SIG-M5 (cell line): ENCODE results near the gene DDC.

Experiments used
- DNase-seq: peaks from one replicate; lab custom pipeline; 2025; lab: John Stamatoyannopoulos, UW

Gene DDC, protein sequence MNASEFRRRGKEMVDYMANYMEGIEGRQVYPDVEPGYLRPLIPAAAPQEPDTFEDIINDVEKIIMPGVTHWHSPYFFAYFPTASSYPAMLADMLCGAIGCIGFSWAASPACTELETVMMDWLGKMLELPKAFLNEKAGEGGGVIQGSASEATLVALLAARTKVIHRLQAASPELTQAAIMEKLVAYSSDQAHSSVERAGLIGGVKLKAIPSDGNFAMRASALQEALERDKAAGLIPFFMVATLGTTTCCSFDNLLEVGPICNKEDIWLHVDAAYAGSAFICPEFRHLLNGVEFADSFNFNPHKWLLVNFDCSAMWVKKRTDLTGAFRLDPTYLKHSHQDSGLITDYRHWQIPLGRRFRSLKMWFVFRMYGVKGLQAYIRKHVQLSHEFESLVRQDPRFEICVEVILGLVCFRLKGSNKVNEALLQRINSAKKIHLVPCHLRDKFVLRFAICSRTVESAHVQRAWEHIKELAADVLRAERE

DNA sequence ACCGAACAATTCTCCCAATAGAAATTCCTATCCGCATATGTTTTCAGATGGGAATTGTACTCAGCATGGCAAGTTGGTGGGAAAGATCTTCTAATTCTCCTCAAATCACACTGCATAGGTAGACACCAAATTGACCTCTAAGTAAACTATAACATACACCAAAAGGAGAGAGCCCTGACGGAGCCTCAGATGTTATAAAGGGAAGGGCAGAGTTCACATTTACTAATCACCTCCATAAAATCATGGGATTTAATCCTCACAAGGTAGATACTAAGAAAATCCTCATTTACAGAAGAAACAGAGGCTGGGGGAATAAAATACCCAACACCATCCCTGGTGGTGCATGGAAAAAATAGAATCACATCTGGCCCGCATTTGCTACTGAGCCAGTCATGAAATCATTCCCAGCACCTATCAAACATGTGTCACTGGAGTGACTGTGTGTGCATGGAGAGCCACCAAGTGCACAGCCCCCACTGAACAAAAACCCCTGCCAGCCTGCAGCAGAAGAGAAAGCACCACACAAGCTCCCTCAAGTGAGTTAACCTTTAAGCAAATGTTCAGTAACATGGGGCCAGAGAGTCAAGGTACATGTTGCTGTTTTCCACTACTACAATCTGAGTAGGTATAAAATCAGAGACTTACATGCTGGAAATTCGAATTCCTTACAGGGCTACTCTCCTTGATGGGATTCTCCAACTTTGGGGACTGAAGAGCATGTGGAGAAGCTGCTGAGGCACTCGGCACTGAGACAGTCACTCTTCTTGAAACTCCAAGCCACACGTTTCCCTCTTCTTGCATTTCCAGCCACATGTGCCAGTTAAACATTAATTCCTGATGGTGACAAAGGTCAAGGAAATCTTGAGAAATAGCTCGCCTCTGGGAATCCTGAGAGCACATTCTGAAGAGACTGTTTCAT lies at the start of gene DDC:
DDC (minus strand) TSS at position 766 of the 919 bp plus-strand sequence. CDS start 21,320 bp downstream, outside the sequence.
- no peak for DNase-seq

DNA sequence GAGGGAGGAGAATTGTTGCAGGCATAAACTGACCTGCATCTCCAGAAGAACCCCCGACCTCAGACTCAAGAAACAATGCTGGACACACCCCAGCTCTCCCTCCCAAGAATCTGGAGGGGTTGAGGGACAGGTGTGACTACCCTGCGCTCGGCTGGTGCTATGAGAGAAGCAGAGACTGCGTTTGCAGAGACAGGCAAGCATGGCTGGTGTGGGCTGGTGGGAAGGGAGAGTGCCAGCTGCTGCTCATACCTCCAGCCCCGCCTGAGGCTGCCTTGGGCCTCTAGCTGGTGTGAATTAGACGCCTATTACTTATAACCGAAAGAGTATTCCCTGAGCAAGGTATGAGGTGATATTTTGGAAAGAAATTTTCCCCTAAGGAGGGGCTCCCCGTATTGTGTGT lies 48.3 kb upstream of the DDC start:
- no peak for DNase-seq

DNA sequence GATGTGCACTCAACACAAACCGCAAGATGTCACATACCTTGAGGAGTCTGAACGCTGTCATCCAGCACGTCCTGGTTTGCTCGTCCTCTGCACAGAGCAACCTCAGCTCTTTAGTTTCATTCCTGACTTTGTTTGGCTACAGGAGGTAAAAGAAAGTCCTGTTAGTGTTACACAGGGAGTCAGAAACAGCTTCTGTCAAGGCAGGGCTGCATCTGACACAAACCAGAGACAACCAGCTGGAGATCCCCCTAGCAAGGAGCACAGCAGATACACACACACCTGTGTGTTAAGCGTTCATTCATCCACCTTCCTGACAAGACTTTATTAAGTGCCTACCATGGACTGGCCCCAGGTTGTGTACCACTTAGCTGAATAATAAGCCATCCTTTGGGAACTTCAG lies 47.5 kb upstream of the DDC start:
- DNase-seq, result no peak

DNA sequence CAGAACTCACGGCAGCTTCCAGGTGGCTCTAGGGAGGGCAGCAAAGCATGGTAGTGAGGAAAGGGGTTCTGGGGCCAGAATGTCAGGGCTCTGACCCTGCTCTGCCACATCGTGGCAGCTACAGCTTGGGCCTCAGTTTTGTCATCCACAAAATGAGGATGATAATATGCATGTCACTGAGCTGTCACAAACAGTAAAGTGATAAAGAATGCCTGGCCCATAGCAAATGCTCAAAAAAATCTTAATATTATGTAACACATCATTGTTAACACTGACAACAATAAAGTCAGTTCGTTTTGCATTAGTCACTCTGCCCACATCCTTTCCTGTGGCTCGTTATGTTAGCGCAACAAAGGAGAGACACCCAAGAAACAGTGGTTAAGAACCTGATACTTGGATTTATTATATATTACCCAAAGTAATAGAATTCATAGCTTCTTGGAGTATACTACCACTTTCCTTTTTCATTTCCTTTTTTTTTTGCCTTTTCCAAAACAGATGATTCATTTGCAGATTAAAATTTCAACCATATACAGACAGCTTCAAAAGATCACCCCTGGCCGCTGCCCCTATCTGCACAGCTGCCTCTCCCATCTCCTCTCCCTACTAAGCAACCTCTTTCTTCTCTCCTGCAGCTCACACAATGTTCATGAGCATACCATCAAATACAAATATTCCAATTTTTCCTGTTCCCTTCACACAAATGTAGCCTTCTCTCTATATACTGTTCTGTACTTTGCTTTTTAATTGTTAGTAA lies 45.5 kb upstream of the DDC start:
- peak; percentile 69 for DNase-seq

DNA sequence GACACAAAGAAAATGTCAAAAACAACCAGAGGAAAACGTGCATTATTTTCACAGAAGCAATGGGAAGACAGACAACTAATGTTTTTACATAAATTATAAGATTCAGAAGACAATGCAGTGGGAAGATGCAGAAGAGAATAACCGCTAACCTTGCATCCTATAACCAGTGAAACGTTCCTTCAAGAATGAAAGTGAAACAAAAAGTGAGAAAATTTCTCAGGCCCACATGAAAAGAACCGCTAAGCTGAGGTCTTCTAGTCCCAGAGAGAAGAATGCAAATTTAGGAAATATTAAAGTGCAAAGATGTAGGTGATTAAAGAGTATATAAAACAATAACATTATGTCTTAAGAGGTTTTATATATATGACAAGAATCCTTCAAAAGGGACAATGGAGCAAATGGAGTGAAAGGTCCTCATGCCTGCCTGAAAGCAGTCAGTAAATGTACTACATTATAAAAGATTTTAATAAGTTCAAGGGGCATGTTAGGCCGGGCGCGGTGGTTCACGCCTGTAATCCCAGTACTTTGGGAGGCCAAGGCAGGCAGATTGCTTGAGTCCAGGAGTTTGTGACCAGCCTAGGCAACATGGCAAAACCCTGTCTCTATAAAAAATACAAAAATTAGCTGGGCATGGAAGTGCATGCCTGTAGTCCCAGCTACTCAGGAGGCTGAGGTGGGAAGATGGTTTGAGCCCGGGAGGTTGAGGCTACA lies 43.1 kb upstream of the DDC start:
- no peak for DNase-seq

DNA sequence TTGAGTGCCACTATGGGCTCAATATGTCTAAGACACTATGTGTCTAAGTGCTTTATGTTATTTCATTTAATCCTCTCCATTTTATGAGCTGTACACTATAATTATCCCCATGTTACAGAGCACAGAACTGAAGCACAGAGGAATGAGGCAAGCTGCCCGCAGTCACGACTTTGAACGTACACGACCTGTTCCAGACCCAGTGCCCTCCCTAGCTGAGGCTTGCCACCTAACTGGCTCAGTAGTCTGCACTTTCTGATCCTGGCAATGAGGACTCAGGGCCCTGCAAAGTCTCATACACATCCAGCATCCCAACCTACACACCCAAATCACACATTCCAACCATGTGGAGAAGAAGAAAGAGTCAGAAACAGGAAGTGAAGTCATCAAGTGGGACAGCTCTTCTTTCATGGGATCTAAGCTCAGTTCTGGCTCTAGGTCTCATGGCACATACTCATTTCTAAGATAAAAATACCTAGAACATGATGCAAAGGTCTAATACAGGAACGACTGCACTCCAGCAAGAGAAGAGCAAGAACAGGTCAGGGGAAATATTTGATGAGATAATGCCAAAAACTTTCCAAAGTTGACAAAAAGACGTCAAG lies 42.4 kb upstream of the DDC start:
- no peak for DNase-seq

DNA sequence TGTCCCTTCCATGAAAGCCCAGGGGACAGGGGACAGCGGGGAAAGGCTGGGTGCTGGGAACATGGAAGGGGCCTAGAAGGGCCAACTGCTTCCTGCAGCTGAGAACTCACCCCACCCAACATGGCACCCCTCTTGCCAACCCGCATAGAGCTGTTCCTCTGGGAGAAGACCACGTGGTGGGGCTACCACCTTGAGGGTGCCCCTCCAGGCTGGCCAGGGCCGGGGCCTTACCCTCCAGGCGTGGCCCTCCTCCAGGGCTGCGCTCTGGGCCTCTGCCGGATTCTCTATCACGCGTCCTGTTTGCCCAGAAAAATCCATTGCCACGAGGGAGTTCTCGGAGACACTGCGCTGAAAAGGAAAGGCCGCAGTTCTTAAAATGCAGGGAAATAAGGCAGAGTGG lies 39.9 kb upstream of the DDC start:
- no peak for DNase-seq

DNA sequence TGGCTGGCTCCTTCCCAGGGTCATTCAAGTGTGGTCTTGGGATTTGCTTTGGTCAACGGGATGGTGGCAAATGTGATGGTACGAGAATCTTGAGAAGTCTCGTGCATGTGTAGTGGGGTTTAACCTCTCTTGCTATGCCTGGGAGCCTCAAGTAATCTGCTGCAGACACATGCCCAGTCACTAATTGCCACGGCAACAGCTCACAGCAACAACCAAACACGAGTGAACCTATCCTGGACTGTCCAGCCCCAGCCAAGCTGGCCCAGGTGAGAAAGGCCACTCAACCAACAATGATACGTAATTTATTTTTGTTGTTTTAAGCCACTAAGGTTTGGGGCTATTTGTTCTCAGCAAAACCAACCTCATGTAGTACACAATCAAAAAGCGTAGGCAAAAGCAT lies 38.1 kb upstream of the DDC start:
- DNase-seq, result no peak

DNA sequence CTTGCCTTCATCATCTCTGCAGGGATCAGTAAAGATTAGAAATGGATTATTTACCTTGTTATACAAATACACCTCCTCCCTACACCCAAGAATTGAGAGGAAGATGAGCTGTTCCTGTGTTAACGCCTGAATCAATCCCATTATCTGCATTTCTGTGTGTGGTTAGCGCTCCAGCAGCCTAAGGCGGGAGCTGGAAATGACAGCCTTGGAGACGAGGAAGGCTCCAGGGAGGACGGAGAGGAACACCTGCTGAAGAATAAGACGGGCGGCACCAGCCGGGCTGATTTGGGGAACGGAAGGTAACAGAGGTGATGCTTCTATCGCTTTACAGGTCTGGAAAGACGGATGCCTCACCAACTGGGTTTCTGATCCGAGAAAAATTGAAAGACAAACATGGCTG lies 34.2 kb upstream of the DDC start:
- DNase-seq, result no peak

DNA sequence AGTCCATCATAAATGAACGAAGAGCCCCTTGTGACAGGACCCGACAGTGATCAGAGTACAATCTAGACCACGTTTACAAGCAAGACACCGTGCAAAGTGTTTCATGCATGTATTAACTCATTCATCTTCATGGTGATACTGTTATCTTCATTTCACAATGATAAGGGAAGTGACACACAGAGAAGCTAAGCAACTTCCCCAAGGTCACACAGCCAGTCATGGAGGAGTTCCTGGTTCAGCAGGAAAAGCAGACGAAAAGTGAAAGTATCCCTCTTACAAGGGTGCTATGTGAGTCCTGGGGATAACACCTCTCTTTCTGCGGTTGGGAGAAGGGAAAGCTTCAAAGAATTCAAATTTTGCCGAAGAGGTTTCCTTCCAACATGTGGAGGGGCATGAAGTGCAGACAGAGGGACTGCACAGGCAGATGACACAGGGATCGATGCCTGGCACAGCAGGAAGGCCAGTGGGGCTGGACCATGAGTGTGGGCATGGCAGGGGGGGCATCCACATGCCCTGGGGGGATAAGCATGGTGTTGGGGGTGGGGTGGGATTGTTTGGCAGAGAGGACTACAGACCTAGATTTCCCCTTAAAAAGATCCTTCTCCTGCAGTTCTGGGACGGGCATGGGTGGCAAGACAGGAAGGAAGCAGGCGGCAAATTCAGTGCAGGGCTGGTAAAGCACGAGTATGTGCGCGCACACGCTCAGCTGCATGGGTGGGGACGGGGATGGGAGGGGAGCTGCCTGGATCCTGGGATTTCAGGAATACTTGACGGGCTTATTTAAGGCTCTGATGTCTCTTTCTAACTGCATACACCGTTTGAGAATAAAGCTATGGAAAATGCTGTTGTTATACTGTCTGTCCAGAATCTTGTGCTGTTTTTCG lies 33.5 kb upstream of the DDC start:
- no peak for DNase-seq

DNA sequence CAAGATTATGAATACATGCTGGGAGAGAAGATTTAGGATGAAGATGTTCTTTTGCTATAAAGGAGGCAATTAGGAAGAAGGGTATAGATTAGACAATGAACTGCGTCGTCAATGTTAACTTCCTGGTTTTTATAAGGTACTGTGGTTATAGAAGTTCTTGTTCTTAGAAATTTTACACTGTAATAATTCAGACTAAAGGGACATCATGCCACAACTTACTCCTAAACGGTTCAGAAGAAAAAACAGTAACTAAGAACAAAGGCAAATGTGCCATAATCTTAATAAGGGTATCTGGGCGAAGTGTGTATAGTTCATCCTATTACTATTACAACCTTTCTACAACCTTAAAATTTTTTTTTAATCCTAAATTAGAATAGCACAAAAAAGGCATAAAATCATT lies 31.3 kb upstream of the DDC start:
- DNase-seq, result no peak

DNA sequence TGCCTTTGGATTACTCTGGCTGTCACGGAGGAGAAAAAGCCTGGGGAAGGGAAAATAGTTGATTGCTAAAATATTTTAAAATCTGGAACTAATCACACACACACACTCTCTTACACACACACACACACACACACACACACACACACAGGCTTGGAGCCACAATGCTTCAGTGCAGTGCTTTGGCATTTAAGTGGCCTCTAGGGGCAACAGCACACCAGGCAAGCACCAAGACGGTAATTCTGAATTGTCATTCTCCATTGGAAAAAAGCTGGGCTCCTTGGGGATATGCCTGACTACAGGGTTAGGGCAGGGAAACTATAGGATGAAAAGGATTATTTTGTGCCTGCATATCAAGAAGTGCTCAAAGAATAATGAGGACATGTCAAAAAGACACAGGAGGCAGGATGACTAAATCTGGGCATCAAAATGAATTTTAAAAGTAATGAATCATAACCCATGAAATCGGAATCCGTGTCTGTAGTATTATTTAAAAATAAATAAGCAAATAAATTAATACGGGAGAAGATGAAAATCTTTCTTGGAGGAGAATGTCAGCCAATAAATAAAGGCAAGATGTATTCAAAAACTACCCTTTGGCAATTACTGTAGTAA lies 30.4 kb upstream of the DDC start:
- no peak for DNase-seq

DNA sequence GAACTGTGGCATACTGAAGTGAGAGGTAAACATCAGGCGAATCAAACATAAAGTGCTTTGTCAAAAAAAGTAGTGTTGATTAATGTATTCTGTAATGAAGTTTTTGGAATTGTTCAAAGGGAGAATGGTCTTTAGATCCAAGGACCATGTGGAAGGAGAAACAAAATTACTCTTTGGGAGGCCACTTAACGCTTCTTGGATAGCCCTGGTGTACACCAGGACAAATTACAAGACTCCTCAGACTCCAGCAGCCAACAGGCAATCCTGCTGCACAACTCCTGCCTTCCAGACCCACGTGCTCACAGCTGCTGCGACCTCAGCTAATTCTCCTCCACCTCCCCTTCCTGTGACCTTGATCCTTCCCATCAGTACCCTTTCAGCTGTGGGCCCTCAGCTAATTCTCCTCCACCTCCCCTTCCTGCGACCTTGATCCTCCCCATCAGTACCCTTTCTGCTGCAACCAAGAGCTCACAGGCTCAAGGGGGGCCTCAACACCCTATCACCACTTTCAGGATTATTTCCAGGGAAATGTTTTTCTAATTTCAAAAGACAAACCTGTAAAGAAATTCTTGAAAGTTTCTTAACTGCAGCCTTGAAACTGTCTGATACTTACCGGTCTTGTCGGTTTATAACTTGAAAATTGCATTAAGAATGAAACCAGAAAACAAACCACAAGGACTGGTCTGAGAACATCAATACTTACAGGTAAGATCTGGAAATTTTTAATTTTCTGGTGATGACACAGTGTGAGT lies 29.7 kb upstream of the DDC start:
- no peak for DNase-seq

DNA sequence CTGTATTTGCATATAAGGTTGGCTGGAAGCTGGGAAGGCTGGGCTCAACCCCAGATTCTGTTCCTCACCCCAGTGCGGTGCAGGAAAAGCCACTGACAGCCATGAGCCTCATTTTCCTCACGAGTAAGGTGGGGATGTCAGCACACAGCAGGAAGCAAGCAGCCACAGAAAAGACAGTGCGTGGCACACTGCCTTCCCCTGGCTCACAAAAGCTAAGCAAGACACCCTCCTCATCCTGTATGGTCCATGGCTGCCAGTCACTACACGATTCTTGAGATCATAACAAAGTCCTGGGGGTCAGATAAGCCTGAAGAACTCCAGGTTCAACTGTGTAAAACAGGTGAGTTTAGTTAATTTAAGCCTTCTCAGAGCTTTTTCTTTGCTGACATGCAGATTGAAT lies 28.9 kb upstream of the DDC start:
- DNase-seq, result no peak

DNA sequence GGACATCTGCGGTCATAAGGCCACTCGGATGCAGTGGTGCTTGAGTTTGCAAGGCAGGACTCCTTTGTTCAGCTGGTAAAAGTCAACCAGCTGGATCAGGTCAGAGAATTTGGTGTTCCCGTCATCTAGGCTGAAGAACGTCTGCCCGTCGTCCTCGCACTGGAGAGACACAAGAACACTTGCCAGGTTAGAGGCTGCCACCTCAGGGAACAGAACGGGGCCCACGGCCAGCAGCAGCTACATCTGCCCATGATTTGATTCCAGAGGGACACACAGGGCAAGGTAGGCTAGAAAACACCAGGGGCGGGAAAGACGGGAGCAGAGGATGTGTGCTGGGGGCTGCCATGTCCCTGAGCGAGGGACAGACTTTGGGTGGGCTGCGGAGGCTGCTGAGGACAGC lies 27.7 kb upstream of the DDC start:
- DNase-seq, result no peak

DNA sequence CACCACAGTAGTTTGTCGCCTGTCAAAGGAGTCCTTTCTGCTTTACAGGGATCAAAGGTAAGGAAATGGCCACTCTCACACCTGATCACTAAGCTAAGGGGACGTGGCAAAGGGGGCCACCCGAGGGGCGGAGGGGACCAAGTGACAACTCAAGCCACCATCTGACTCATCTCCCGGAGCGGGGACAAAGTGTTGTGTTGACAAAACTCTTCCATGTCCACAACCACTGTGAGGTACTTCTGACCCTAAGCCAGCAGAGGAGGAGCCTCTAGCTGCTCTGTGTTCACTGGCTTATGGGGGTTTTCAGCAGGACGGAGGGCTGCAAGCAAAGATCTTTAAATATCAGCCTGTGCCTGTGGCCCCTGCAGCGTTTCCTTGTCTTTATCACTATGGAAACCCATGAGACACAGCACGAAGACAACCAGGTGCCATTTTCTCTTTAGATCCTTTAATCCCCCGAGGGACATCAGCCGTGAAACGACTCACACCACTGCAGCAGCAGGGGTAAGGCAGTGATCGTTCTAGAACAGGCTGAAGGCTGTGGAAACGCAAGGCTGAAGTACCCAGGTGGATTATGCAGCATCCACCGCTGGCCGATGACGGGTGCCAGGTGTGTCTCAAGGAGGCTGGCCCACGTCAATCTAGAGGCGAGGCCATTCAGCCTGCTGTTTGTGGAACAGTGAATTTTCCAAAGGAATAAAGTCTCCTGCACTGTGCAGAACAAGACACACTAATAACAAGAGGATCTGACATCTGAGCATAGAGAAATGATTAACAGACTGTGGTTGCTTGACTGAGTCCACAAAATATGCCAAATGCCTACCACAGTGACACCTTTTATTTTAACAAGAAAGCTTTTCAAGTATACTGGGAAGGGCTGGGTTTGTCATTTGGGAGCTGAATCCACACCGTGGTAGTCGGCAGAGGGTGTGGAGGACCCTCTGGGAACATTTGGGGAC lies 26.6 kb upstream of the DDC start:
- no peak for DNase-seq

DNA sequence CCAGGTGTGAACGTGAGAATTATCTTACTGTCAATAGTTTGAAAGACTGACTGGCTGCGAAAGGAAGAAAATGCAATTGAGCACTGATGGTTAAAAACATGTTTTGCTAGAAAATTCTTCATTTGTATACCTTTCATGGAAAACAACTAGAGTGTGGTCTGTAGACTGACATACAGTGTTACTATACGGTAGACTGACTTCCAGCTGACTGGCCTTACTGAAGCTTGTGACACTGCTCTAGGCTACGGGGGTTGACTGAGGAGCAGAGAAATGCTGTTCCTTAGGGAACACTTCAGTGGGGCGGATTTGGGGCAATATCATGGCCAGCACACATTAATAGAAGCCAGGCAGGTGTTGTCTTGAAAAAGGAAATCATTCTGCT lies 25.9 kb upstream of the DDC start:
- DNase-seq, result no peak

DNA sequence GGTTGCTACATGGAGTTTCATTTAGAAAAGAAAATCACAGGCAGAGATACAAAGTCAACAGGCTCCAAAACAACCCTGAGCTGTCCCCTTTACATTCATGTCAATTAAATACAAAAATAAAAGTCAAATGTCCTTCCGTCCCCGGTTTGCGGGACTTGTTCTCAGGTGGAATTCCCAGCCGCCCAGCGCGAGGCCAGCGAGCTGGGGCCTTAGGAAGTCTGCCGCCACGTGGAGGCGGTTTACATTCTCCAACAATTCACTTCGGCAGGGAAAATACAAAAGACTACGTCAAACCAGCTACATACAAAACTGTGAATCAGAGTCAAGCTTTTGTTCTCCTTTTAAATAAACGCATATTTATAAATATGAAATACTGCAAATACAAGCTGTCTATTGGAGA lies 25.3 kb upstream of the DDC start:
- no peak for DNase-seq
